H9 (cell line): ENCODE data around the gene ST3GAL6. TPM values are rescaled to one million over a fixed set of nuclear protein-coding genes. Genes with fewer than 3 reads are reported as not detected.

ENCODE experiments used
- DNase-seq: peaks from one replicate; pipeline ENCODE4 v3.0.0-alpha.2; 2017
- H2AFZ ChIP-seq: one replicate; pipeline ENCODE4 v1.6.1; 2013; ENCODE audit warnings: mild to moderate bottlenecking, low read length, control low read depth, moderate library complexity
- H2AK5ac ChIP-seq: 2 replicates; pipeline ENCODE4 v1.6.1; 2013; ENCODE audit warnings: low read length, control low read depth, mixed read lengths; ENCODE audit not compliant: insufficient read length
- H2BK120ac ChIP-seq: one replicate; pipeline ENCODE4 v1.6.1; 2013; ENCODE audit warnings: low read depth, mild to moderate bottlenecking, low read length, control low read depth, inconsistent platforms; ENCODE audit not compliant: poor library complexity, severe bottlenecking
- H2BK12ac ChIP-seq: 2 replicates; pipeline ENCODE4 v1.6.1; 2013; ENCODE audit warnings: low read length, control low read depth, mixed read lengths, low read depth; ENCODE audit not compliant: insufficient read length
- H2BK15ac ChIP-seq: 2 replicates; pipeline ENCODE4 v1.6.1; 2013; ENCODE audit warnings: low read depth, low read length, control low read depth
- H2BK20ac ChIP-seq: one replicate; pipeline ENCODE4 v1.6.1; 2013; ENCODE audit warnings: low read depth, mild to moderate bottlenecking, low read length, control low read depth, inconsistent platforms; ENCODE audit not compliant: poor library complexity, severe bottlenecking
- H2BK5ac ChIP-seq: 2 replicates; pipeline ENCODE4 v1.6.1; 2013; ENCODE audit warnings: low read length, control low read depth, mixed read lengths; ENCODE audit not compliant: insufficient read length
- H3K14ac ChIP-seq: 2 replicates; pipeline ENCODE4 v1.6.1; 2013; ENCODE audit warnings: low read length, control low read depth; ENCODE audit not compliant: insufficient read depth
- H3K18ac ChIP-seq: 2 replicates; pipeline ENCODE4 v1.6.1; 2013; ENCODE audit warnings: low read depth, mild to moderate bottlenecking, mixed read lengths, low read length, control low read depth; ENCODE audit not compliant: insufficient read length
- H3K23ac ChIP-seq: 2 replicates; pipeline ENCODE4 v1.6.1; 2013; ENCODE audit warnings: low read length, control low read depth, mixed read lengths, low read depth; ENCODE audit not compliant: insufficient read length
- H3K23me2 ChIP-seq: 2 replicates; pipeline ENCODE4 v1.6.1; 2013; ENCODE audit warnings: low read depth, mild to moderate bottlenecking, mixed read lengths, low read length, control low read depth; ENCODE audit not compliant: insufficient read length, poor library complexity, severe bottlenecking
- H3K27ac ChIP-seq: 2 replicates; pipeline ENCODE4 v1.5.1; 2013; ENCODE audit warnings: low read length, control low read depth, mixed read lengths, low read depth; ENCODE audit not compliant: insufficient read length
- H3K27me3 ChIP-seq: 2 replicates; pipeline ENCODE4 v1.6.1; 2013; ENCODE audit warnings: low read length, control low read depth, inconsistent platforms; ENCODE audit not compliant: insufficient read depth
- H3K4ac ChIP-seq: 2 replicates; pipeline ENCODE4 v1.6.1; 2013; ENCODE audit warnings: low read depth, mild to moderate bottlenecking, control low read depth, inconsistent platforms, low read length, moderate library complexity
- H3K4me1 ChIP-seq: 2 replicates; pipeline ENCODE4 v1.6.1; 2013; ENCODE audit warnings: low read length, control low read depth, inconsistent platforms; ENCODE audit not compliant: insufficient read depth
- H3K4me2 ChIP-seq: 2 replicates; pipeline ENCODE4 v1.6.1; 2013; ENCODE audit warnings: low read length, control low read depth, mixed read lengths; ENCODE audit not compliant: insufficient read length, insufficient read depth
- H3K56ac ChIP-seq: 2 replicates; pipeline ENCODE4 v1.6.1; 2013; ENCODE audit warnings: low read depth, mild to moderate bottlenecking, mixed read lengths, low read length, control low read depth; ENCODE audit not compliant: insufficient read length
- H3K79me1 ChIP-seq: 2 replicates; pipeline ENCODE4 v1.6.1; 2013; ENCODE audit warnings: low read depth, mild to moderate bottlenecking, moderate library complexity, low read length, control low read depth, inconsistent platforms; ENCODE audit not compliant: insufficient read depth, poor library complexity, severe bottlenecking
- H3K79me2 ChIP-seq: 2 replicates; pipeline ENCODE4 v1.6.1; 2013; ENCODE audit warnings: low read length, control low read depth, inconsistent platforms; ENCODE audit not compliant: insufficient read depth
- H3K9ac ChIP-seq: 2 replicates; pipeline ENCODE4 v1.6.1; 2013; ENCODE audit warnings: low read length, control low read depth, mixed read lengths; ENCODE audit not compliant: insufficient read length; ENCODE audit errors: extremely low read depth
- H3K9me3 ChIP-seq: one replicate; pipeline ENCODE4 v1.6.1; 2013; ENCODE audit warnings: low read depth, low read length, inconsistent platforms; ENCODE audit not compliant: control insufficient read depth
- H3T11ph ChIP-seq: one replicate; pipeline ENCODE4 v1.6.1; 2013; ENCODE audit warnings: mild to moderate bottlenecking, low read length, control low read depth, inconsistent platforms
- H4K20me1 ChIP-seq: one replicate; pipeline ENCODE4 v1.6.1; 2013; ENCODE audit not compliant: control insufficient read depth, insufficient read length, insufficient read depth
- H4K5ac ChIP-seq: 2 replicates; pipeline ENCODE4 v1.6.1; 2013; ENCODE audit warnings: low read depth, mild to moderate bottlenecking, mixed read lengths, low read length, control low read depth; ENCODE audit not compliant: insufficient read length
- H4K8ac ChIP-seq: replicated peaks from 2 replicates; pipeline ENCODE4 v1.6.1; 2013; ENCODE audit warnings: low read length, control low read depth, mixed read lengths, low read depth; ENCODE audit not compliant: insufficient read length
- H4K91ac ChIP-seq: 2 replicates; pipeline ENCODE4 v1.6.1; 2013; ENCODE audit warnings: low read depth, mild to moderate bottlenecking, moderate library complexity, mixed read lengths, low read length, control low read depth; ENCODE audit not compliant: insufficient read length
- H3K27ac Mint-ChIP-seq, 3 experiments: 2 replicates in 2 of 3; 3 replicates in 1 of 3; pipeline ENCODE4 v1.8.0; 2020 to 2021; ENCODE audit warnings: mixed read lengths in 3 of 3, mild to moderate bottlenecking in 1 of 3, moderate library complexity in 1 of 3
- H3K27me3 Mint-ChIP-seq: 2 replicates; pipeline ENCODE4 v1.8.0; 2021; ENCODE audit warnings: low read depth, mild to moderate bottlenecking, moderate library complexity, mixed read lengths
- H3K36me3 Mint-ChIP-seq, 3 experiments: 2 replicates in 2 of 3; 3 replicates in 1 of 3; pipeline ENCODE4 v1.8.0; 2020 to 2021; ENCODE audit warnings: low read depth in 3 of 3, mixed read lengths in 3 of 3; ENCODE audit not compliant: insufficient read depth in 1 of 3
- H3K4me1 Mint-ChIP-seq, 2 experiments: 2 replicates each; pipeline ENCODE4 v1.8.0; 2020; ENCODE audit warnings: mixed read lengths in 2 of 2
- H3K4me3 Mint-ChIP-seq, 2 experiments: 2 replicates in 1 of 2; 3 replicates in 1 of 2; pipeline ENCODE4 v1.8.0; 2020 to 2021; ENCODE audit warnings: mild to moderate bottlenecking in 2 of 2, mixed read lengths in 2 of 2, moderate library complexity in 1 of 2
- H3K9me3 Mint-ChIP-seq, 2 experiments: 2 replicates in 1 of 2; 3 replicates in 1 of 2; pipeline ENCODE4 v1.8.0; 2020; ENCODE audit warnings: mild to moderate bottlenecking in 2 of 2, mixed read lengths in 2 of 2, moderate library complexity in 1 of 2
- CTCF ChIP-seq: fragments of 200-600 bp; sonication (generic); conservative IDR thresholded peaks from 3 replicates; pipeline ENCODE4 v1.8.0; 2021; ENCODE audit warnings: antibody characterized with exemption, mild to moderate bottlenecking
- WGBS: extraction: QIAGEN DNeasy Blood & Tissue Kit; methylation state at CpG from one replicate; pipeline ENCODE4 v1.1.7; 2013; ENCODE audit warnings: missing lambda C conversion rate, low lambda C conversion rate, mixed read lengths; ENCODE audit not compliant: insufficient read length; ENCODE audit errors: extremely low coverage; 5-methylcytosine and 5-hydroxymethylcytosine counted together
- total RNA-seq: library from RNA; stranded (reverse); gene quantifications from 2 replicates; pipeline ENCODE4 v1.2.1, GENCODE V29; 2021

Gene ST3GAL6
- total RNA-seq, 1 experiment from 2014 or later: 6.4 TPM

GRCh38 chr3:98718730-98719129 lies 44.4 kb upstream of the ST3GAL6 start:
- no peak for DNase-seq
- no CpG with 5 or more reads among the region's 1 CpG for WGBS
- Mint-ChIP-seq H3K27ac (no peak overlapping the region), H3K27me3 (peaks cover 6% of the 10 kb centered on the region), H3K9me3 (peaks cover 0 to 3% of the 10 kb centered on the region in 2 experiments; a peak in 1 of 5 replicates), H3K36me3 (peaks cover 0 to 3% (median 0%) of the 10 kb centered on the region in 3 experiments; a peak in 1 of 7 replicates), H3K4me3 (no peak overlapping the region), H3K4me1 (peaks cover 23 to 26% of the 10 kb centered on the region in 2 experiments)
- no peak overlapping the region for H3K27ac ChIP-seq
- no peak overlapping the region for H3K14ac ChIP-seq
- H4K20me1 ChIP-seq: no peaks in the 10 kb centered on the region
- H3K27me3 ChIP-seq: no peaks in the 10 kb centered on the region; the same call in 1 of the 2 replicates
- H3K9me3 ChIP-seq: no peaks in the 10 kb centered on the region
- H3K79me1 ChIP-seq: no peaks in the 10 kb centered on the region
- no peaks in the 10 kb centered on the region for H3K79me2 ChIP-seq
- H2AFZ ChIP-seq: no peak overlapping the region
- no peak overlapping the region for H3K18ac ChIP-seq
- no peak overlapping the region for H2BK5ac ChIP-seq
- no peak for TF ChIP-seq CTCF
- H2BK20ac ChIP-seq: no peak overlapping the region
- no peak overlapping the region for H2BK12ac ChIP-seq
- H3K23me2 ChIP-seq: no peaks in the 10 kb centered on the region
- no peak overlapping the region for H4K8ac ChIP-seq
- H3K9ac ChIP-seq: no peak overlapping the region
- no peak overlapping the region for H4K91ac ChIP-seq
- no peak overlapping the region for H2BK120ac ChIP-seq
- no peak overlapping the region for H3T11ph ChIP-seq
- no peak overlapping the region for H3K4ac ChIP-seq
- no peak overlapping the region for H3K4me2 ChIP-seq
- no peak overlapping the region for H4K5ac ChIP-seq
- no peak overlapping the region for H2BK15ac ChIP-seq
- no peaks in the 10 kb centered on the region; the same call in 1 of the 2 replicates for H3K4me1 ChIP-seq
- H3K23ac ChIP-seq: no peak overlapping the region
- H3K56ac ChIP-seq: no peak overlapping the region
- H2AK5ac ChIP-seq: no peak overlapping the region
